H1 (cell line): ENCODE measurements around the gene DPP3.
"Not testable (repeated sequence)": the region's sequence is repeated elsewhere in the genome, so short reads cannot be mapped to it uniquely, and the experiment has no call there.

Experiments
- PHF8 ChIP-seq: fragments of 200-600 bp; sonication (generic); conservative IDR thresholded peaks from 2 replicates; pipeline ENCODE4 v1.7.1; 2012; ENCODE audit warnings: low read depth, mild to moderate bottlenecking, inconsistent platforms, low read length, moderate library complexity
- POLR2A ChIP-seq, 2 experiments: IDR thresholded peaks; 1 replicate in 1 of 2; 2 replicates in 1 of 2; pipeline ENCODE4 v1.6.1; 2011; ENCODE audit warnings: low read depth in 2 of 2, low read length in 2 of 2, mild to moderate bottlenecking in 2 of 2; ENCODE audit errors: control extremely low read depth in 1 of 2
- POLR2AphosphoS5 ChIP-seq: IDR thresholded peaks from 2 replicates; pipeline ENCODE4 v1.6.1; 2011; ENCODE audit warnings: low read depth, low read length
- RFX5 ChIP-seq: IDR thresholded peaks from 2 replicates; pipeline ENCODE4 v1.6.1; 2011; ENCODE audit warnings: low read depth, low read length, improper control_type of control experiment, borderline replicate concordance
- RNF2 ChIP-seq: fragments of 200-900, 300-1000 bp; sonication (generic); IDR thresholded peaks from 2 replicates; pipeline ENCODE4 v1.7.1; 2016; ENCODE audit warnings: borderline replicate concordance, low read depth, mild to moderate bottlenecking, antibody characterized with exemption, low read length; ENCODE audit not compliant: poor library complexity, severe bottlenecking; ENCODE audit errors: missing control alignments
- ZNF274 ChIP-seq: IDR thresholded peaks from 2 replicates; pipeline ENCODE4 v1.7.0; 2012; ENCODE audit warnings: low read length, borderline replicate concordance; ENCODE audit errors: extremely low read depth
- TF ChIP-seq, protein P1 (sequence below), 3 experiments: IDR thresholded peaks; 1 replicate in 2 of 3; 2 replicates in 1 of 3; pipeline versions ENCODE4 v1.5.1 to v1.6.1; 2011; ENCODE audit warnings: low read length in 3 of 3, mild to moderate bottlenecking in 3 of 3, inconsistent platforms in 2 of 3, low read depth in 1 of 3, moderate library complexity in 1 of 3; ENCODE audit not compliant: insufficient read depth in 1 of 3; ENCODE audit errors: control extremely low read depth in 1 of 3

DNA sequence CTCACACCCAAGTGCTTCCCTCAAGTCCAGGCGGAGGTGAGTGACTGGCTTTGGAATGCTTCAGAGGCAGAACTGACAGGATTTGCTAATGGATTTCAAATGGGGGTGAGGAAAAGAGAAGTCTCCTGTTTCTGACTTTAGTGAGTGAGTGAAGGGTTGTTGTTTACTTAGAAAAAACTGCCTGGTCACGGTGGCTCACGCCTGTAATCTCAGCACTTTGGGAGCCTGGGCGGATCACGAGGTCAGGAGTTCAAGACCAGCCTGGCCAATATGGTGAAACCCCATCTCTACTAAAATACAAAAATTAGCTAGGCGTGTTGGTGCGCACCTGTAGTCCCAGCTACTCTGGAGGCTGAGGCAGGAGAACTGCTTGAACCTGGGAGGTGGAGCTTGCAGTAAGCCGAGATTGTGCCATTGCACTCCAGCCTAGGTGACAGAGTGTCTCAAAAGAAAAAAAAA is 48.3 kb upstream of the DPP3 start:
- TF ChIP-seq RNF2; ZNF274; POLR2A (IDR thresholded peaks at IDR 0.05; ENCODE audit: control extremely low read depth in 1 of 2, low read depth in 2 of 2, low read length in 2 of 2); RFX5; PHF8; POLR2AphosphoS5: not testable (repeated sequence)
- TF ChIP-seq, protein P1, sequence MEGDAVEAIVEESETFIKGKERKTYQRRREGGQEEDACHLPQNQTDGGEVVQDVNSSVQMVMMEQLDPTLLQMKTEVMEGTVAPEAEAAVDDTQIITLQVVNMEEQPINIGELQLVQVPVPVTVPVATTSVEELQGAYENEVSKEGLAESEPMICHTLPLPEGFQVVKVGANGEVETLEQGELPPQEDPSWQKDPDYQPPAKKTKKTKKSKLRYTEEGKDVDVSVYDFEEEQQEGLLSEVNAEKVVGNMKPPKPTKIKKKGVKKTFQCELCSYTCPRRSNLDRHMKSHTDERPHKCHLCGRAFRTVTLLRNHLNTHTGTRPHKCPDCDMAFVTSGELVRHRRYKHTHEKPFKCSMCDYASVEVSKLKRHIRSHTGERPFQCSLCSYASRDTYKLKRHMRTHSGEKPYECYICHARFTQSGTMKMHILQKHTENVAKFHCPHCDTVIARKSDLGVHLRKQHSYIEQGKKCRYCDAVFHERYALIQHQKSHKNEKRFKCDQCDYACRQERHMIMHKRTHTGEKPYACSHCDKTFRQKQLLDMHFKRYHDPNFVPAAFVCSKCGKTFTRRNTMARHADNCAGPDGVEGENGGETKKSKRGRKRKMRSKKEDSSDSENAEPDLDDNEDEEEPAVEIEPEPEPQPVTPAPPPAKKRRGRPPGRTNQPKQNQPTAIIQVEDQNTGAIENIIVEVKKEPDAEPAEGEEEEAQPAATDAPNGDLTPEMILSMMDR (IDR thresholded peaks at IDR 0.05; ENCODE audit: control extremely low read depth in 1 of 3, insufficient read depth in 1 of 3, low read depth in 1 of 3, low read length in 3 of 3), result not testable (repeated sequence)
